GM19239 (cell line): ENCODE data around the gene DHX32.

Source experiments
- DNase-seq: peaks from one replicate; pipeline ENCODE4 v3.0.0; 2011; ENCODE audit warnings: low spot score; ENCODE audit not compliant: insufficient read length
- FAIRE-seq: peaks from 2 replicates; lab custom pipeline; 2011; peaks lifted over from hg19 to GRCh38; lab: Jason Lieb, UNC

DHX32 gene

DNA sequence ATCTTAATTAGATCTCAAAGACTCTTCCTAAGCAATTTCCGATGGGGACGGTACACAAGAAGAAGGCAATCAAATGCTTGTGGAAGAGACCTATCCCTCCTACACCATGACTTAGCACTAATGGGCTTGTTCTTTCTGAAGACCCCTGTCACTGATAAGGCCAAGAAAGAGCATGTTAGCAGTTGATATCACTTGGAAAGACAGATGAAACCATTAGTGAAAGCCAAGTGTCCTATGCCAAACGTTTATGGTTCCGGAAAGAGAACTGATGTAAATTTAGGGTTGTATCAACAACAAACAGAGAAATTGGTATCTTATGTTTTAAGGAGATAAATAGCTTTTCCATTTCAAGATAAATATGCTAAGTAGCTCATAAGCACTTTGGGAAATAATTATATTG is 64.5 kb downstream of the DHX32 start:
- FAIRE-seq (no peak), DNase-seq (no peak)

- FAIRE-seq (no peak), DNase-seq (no peak)
Observed at GRCh38 chr10:125815764-125816163, 65.3 kb downstream of the DHX32 start.

DNA sequence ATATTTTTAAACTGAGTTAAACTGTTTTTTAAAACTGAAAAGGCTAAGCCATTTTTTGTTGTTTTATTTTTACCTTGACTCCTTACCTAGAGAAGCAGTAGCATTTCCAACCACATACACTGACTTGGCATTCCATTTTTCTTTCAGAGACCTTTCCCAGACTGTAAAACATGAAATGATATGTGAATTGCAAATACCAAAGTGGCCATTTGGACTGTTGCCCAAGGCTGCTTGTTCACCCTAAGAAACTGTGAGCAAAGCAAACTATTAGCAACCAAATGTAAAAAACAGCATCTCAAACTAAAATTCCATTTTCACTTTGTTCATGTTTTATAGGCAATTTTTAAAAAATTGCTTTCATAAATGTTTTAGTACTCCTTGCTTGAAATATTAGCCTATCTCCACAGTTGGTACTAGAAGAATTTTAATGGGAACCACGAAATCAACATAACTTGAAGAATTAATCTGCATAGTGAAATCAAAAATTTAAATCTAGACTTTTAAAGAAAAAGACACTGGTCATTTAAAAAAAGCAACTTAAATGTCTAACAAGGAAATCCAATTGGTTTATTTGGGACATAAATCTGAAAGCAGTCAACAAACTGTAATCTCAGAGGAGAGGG is 68.9 kb downstream of the DHX32 start:
- DNase-seq (no peak), FAIRE-seq (no peak)

DNA sequence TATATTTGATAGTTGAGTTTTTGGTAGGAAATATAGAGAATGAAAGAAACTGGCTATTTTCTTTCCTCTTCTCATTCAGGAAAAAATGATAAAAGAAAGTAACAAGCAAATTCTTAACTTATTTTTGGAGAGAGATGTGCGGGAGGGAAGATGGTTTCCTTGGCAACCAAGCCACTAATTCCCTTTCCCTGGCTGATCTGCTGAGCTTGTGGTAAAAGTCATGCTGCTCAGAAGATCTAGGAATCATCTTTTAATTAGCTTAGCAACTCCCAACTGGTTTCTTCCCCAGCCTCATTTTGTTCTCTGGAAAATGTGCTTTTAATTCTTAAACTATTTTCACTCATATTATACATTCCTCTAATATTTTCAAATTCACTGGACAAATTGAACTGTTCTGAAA is 69.8 kb downstream of the DHX32 start:
- DNase-seq (no peak), FAIRE-seq (no peak)

DNA sequence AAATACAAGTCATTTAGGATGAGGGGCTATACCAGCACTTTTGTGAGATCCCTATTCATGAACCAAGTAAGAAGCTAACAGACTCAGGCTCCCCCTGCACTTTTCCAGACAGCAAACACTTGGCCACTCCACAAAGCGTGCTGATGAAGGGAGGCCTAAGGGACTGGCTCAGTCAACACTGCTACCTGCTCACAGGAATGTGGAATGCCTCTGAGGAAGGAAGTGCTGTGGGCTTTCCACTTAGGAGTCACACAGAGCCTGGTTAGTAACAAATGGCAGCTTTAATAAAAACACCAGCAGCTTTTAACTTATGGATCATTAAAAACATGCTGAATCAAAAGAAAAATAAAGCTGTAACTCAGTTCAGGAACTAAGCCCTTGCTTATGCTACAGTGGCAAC is 73.0 kb downstream of the DHX32 start:
- FAIRE-seq, result no peak
- DNase-seq, result no peak

- FAIRE-seq, result no peak
- DNase-seq, result no peak
Observed at GRCh38 chr10:125802739-125803138, 78.4 kb downstream of the DHX32 start.

DNA sequence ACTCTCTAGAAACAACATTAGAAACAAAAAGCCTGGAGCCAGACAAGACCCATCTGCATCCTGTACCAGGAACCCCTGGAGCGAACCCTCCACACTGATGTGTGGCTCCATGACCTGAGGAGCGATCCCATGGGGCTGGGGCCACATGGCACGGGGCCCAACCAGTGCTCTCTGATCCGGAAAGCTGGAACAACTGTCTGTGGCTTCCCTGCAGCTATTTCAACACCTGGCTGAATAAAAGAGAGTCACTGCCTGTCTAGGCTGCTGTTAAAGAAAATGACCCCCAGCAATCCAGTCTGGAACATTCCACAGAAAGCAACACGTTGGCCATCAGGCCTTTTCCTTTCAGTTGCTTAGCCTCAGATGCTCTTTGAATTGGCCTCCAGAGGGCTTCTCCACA is 79.0 kb downstream of the DHX32 start:
- FAIRE-seq (no peak), DNase-seq (no peak)

DNA sequence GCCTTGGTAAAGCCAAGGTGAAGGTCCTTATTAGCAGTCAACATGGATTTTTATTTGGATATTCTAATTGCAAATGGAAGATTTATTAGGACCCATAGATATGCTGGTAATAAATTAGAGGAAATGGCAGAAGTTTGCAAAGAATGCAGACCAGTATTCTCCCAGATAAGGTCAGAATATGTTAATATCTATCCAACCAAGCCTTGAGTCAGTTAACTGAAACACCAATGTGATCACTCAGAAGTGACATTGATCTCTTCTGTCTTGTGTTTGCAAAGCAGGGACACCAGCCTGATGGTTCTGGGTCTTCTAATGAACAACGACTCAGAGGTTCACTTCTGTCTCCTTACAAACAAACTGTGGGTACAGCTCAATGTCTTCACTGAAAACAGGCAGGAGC is 79.5 kb downstream of the DHX32 start:
- DNase-seq, result no peak
- FAIRE-seq, result no peak

DNA sequence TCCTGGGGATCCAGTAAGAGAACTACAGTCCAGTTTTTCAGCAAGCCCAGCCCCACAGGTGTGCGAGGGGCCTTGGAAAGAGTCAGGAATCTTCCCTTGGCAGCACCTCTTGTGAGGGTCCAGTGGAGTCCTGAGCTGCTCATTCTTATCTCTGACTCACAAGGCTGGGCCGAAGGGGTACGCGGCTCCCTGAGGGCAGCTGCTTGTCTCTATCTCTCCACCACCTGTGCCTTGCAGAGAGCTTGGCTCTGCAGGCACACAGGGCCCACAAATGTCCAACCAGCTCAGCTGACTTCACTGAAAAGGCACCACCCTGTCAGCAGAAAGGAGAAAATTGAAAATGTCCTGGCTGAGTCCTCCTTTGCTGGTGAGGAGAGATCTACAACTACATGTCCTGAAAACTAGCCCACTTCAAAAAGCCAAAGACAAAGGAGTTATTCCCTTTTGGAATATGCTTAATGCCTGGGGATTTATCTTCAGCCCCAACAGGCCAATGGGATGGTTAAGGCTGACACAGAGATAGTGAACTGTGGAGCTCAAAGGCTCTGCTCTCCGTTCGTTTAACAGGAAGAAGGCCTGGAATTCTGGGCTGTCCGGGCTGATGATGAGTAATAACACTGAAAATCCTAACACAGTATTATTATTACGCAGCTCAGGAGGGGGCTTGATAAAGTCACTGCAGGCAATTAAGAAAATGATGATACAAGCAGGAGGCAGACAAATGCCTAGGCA is 81.5 kb downstream of the DHX32 start:
- DNase-seq (no peak), FAIRE-seq (no peak)

DNA sequence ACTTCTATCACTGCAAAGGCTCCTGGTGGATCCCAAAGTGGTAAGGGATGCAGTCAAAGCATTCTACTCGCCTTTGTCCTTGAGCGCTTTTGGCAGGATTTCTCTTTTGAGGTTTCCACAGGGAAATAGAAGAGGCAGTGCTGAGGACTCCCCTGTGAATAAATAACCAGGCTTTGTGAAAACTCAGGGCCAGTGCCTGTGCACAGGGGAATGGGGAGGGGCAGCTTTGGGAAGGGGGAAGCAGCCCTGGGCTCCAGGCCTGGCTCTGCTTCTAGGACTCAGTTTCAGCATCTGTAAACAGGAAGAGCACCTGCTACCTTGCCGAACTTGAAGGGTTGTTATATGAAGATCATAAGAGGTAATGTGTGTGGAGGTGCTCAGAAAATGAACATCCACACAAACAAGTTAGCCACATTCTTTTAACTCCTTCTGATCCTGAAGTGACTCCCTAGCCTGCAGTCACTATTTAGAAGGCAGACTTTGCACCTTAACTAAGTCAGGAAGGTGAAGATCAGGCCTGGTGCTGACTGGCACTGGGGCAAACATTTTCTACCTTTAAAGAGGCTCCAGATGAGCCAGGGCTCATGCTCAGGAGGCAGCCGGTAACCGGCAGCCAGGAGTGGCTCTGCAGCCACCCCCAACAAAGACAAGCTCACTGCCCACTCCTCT is 83.0 kb downstream of the DHX32 start:
- no peak for FAIRE-seq

GRCh38 chr10:125797424-125797823 is 83.7 kb downstream of the DHX32 start:
- DNase-seq (no peak), FAIRE-seq (no peak)

More for the DNA sequence above, 83.0 kb downstream of the DHX32 start:
- DNase-seq, result no peak

- DNase-seq (no peak), FAIRE-seq (no peak)
Observed at GRCh38 chr10:125795637-125796190, 85.4 kb downstream of the DHX32 start.

DNA sequence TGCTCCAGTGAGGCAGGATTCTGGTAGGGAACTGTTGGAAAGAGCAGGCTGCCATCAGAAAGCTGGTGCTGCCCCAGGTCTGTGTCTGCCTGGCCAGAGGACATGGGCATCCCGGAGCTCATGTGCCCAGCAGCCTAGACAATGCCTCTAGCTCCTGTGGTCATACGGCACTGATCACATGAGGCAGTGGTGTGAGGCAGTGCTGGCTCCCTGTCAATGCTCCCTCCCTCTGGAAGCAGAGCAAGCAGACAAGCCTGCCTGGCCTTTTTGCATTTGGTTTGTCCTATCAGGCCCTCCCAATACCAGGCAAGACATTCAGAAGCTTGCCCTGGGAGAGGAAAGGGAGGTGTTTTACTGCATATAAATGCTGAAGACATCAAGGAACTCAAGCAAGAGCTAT is 86.0 kb downstream of the DHX32 start:
- FAIRE-seq, result no peak
- DNase-seq, result no peak

GRCh38 chr10:125792342-125793300 is 88.5 kb downstream of the DHX32 start:
- FAIRE-seq, result no peak
- DNase-seq, result no peak

DNA sequence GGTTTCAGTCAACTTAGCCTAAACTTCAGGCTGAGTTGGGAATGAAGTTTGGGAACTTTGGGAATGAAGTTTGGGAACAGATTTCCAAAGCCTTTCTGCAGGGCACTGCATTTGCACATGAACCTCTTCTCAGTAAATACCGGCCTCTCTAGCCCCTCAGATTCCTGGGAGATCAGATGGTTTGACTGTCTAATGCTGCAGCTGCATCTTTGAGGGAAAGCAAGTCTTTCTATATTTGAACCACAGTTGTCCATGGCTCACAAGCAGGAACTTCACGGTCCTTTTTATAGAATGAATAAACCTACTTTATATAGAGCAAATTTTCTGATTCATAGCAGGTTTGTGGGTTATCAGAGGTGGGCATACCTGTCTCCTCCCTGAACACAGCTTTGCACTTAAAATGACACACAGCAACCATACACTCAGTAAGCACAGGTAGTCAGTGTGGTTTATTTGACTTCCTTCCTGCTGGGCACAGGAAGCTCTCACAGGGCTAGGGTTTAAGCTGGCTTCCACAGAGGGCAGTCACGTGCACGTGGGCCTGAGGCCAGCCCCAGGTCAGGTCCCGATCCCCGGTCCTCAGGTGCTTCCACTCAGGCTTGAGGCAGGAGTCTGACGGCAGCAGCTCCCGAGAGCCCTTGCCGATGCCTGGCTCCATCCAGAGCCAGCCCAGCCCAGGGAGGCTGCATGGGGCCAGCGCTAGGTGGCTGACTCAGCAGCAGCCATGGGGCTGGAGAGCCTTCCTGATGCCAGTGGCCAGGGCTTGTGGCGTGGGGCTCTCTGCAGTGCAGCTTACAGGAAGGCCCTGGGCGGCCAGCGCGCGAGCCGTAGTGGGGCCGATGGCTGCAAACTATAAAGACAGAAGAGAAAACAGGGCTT is 92.7 kb downstream of the DHX32 start:
- no peak for FAIRE-seq

More for the DNA sequence above, 92.7 kb downstream of the DHX32 start:
- DNase-seq, result no peak
